Eye (tissue), 1 donor: ENCODE measurements around the gene COX6A2.

Experiments
- DNase-seq: peaks from one replicate; pipeline ENCODE4 v3.0.0-alpha.2; 2015

The COX6A2 gene

GRCh38 chr16:31428279-31428597 lies at the start of gene COX6A2:
TSS of gene COX6A2 (minus strand) at chr16:31428360. CDS start at chr16:31428325, 35 bp downstream.
- DNase-seq, result no peak

GRCh38 chr16:31477220-31478216 lies 49.4 kb upstream of the COX6A2 start:
- DNase-seq, result peak; percentile 61

- DNase-seq, result peak; percentile 67
Measured at GRCh38 chr16:31476303-31477219, 48.4 kb upstream of the COX6A2 start.

GRCh38 chr16:31475946-31476302 lies 47.8 kb upstream of the COX6A2 start:
- DNase-seq, result no peak

GRCh38 chr16:31474773-31475738 lies 46.9 kb upstream of the COX6A2 start:
- DNase-seq, result no peak

- no peak for DNase-seq
Measured at GRCh38 chr16:31474173-31474714, 46.1 kb upstream of the COX6A2 start.

- no peak for DNase-seq
Measured at GRCh38 chr16:31473264-31473984, 45.3 kb upstream of the COX6A2 start.

GRCh38 chr16:31472709-31473203 lies 44.6 kb upstream of the COX6A2 start:
- DNase-seq, result peak; percentile 76

- DNase-seq, result peak; percentile 75
Measured at GRCh38 chr16:31471875-31472708, 43.9 kb upstream of the COX6A2 start, which contains the start of gene TGFB1I1. TSS of gene TGFB1I1 (plus strand) at chr16:31472152. CDS start at chr16:31472189, 37 bp downstream.

- no peak for DNase-seq
Measured at GRCh38 chr16:31471241-31471874, 43.2 kb upstream of the COX6A2 start.

GRCh38 chr16:31470615-31471014 lies 42.5 kb upstream of the COX6A2 start:
- no peak for DNase-seq

GRCh38 chr16:31467858-31468257 lies 39.7 kb upstream of the COX6A2 start:
- DNase-seq, result no peak

- no peak for DNase-seq
Measured at GRCh38 chr16:31467151-31467773, 39.1 kb upstream of the COX6A2 start.

GRCh38 chr16:31466381-31466841 lies 38.3 kb upstream of the COX6A2 start:
- DNase-seq, result no peak

GRCh38 chr16:31465788-31466370 lies 37.7 kb upstream of the COX6A2 start:
- DNase-seq, result no peak

- no peak for DNase-seq
Measured at GRCh38 chr16:31464781-31465260, 36.7 kb upstream of the COX6A2 start.

GRCh38 chr16:31464348-31464769 lies 36.2 kb upstream of the COX6A2 start:
- no peak for DNase-seq
